HG03064 (cell line): ENCODE measurements around the gene TAPT1.
"Not testable (repeated sequence)": the region's sequence is repeated elsewhere in the genome, so short reads cannot be mapped to it uniquely, and the experiment has no call there.

Experiments
- ATAC-seq: cut with Tn5 transposase; IDR thresholded peaks from one replicate; pipeline ENCODE4 v1.9.1; 2021; ENCODE audit warnings: low read depth; ENCODE audit not compliant: unreplicated experiment

The TAPT1 gene

DNA sequence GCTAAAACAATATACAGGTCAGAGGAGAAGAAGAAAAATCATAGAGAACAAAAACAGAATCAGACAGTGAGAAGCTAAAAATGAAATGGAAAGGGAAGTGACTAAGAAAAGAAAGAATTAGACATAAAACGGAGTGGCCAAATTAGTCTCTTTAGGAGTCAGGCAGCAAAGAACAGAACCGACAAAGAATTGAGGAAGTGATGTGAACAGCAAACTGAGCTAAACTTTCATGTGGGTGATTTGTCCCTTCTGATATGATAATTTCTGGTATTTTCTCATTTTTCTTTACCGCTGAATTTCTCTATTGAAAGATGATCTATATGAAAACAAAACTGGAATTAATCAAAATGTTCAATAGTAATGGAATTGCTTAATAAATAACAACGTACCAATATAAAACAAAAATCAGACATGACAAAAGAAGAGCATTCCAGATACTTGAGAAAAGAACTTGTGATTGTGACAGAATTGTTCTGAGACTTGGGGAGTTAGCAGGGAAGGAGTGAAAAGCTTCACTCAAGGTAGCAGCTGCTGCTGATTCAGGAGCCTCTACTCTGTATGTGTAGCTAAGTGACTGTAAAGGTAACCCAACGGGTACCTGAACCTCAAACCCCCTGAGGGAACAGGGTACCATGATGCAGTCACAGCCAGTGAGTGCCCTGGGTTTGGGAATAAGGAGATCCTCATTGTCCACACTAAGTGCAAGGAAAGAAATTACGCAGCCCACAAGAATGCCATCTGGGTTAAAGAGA, 8.8 kb downstream of the TAPT1 start:
- peak; percentile 83 for ATAC-seq

DNA sequence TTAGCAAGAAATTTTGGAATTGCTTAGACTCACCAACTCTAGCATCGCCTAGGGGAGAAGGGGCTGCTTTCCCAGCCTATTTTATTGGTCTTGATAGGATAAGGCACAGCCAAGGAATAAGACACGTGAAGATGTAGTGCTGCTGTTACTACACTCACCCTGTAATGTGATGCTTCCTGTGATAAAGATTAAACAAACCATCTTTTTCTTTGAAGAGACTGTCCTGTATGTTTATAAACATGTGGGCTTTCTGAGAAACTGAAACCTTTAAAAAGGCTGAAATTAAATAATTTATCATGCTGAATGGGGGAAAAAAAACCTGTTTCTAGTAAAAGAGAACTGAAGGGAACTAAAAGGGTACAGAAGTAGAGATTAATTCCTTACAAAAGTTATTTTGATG, 13.2 kb downstream of the TAPT1 start:
- no peak for ATAC-seq

DNA sequence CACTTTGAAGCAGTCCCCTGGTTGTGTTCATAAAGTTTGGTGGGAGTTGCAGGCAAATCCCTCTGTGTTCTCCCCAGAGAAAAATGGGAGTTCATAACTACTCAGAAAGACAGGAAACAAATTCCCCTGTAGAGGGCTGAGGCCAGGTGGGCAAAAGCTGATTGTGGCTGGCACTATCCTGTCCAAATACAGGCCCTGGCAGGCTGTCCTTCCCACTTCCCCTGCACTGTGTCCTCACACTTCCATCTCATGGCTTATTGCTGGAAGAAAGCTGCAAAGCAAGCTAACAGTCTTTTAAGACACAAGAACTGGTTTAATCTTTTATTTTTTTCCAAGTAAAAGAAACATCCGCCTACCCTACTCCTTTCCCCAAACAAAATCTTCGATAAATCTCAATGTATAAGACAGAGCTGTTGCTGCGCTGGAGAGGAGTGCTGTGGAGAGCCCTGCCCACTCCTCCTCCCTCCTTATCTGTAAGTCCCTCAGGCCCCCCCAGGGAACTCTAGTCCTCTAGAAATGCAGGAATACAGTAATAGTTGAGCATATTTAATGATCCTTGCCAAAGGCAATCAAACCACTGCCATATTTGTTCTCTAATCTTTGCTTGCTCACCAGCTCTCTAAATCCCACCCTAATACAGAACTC, 14.0 kb downstream of the TAPT1 start:
- no peak for ATAC-seq

DNA sequence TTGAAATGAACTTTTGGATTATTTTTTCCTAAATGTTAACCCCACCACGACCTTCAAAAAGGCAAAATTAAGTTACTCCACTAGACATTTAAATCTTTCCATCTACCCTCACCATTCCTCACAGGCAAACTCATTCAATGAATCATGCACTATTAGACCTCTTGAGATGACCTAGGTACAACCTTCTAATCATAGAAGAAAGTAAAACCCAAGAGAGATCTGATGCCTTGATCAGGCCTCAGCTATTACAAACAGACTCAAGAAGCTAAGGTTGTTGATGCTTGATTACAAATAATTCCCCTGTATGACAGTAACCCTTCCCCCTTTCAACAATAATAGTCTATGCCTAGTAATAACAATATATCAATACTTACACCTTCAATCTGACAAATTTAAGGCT, 18.9 kb downstream of the TAPT1 start:
- ATAC-seq, result no peak

DNA sequence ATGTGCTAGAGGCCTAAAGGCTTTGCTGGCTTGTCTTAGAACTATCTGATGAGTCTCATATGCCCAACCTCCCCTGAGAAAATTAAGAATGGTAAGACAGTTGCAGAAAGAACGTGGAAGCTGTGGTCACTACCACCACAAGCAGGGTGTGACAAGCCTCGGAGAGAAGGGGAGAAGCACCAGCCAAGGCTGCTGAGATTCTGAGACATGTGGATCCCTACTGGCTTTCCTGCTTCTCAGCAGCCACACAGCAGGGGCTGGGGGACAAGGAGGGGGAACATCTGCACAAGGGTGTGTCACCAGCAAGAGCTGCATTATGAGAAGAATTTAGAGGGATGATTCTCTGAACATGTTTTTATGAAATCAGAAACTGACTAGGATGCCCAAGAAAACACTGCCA, 19.4 kb downstream of the TAPT1 start:
- no peak for ATAC-seq

DNA sequence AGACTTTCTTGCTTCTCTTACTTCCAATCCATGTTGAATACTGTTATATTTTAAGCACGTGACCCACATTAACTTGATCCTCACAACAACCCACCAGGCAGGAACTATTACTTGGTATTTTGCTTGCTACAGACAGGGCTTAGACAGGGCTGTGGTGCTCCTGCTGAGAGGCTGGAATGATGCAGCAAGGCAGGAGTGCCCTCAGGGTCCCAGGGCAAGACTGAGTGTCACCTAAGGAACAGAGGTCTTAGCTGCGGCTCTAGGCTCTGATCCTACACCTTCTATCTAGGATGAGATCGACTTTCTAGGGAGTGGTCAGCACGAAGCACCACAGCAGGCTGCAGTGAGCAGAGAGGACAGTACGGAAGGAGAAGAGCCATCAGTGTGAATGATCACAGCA, 20.0 kb downstream of the TAPT1 start:
- no peak for ATAC-seq

DNA sequence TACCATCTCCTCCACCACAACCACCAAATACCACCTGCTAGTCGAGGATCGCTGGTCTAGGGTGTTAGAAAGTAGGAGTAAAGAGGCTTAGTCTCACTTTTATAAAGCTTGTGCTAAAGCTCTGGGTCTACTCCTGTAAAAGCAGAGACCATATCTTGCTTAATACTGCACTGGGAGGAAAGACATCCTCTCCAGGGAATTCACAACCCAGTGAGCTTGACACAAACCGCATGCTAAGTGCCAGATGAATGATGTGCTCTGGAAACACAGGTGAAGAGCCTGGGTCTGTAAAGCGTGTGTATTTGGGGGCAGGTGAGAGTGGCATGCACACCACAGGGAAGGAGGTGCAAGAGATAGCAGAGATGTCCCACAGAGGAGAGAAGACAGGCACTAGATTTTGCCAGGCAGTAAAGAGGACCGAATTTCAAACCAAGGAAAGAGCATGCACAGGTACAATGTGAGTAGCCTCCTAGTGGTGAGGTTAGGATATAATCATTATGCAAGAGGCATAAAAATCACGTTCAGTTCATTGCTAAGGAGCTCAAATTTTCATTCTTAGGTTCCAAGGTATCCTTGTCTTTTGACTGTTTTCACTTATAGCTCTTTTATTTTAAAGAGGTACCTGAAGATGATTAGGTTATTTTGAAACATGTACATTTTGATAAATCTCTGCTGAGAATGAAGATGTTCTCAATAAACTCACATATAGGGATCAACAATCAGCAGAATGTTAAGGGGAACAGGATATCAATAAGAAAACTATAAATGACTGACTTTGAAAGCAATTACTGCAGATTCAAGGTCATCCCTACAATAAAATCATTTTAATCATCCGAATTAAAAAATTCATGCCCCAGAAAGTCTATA, 20.7 kb downstream of the TAPT1 start:
- peak; percentile 71 for ATAC-seq

DNA sequence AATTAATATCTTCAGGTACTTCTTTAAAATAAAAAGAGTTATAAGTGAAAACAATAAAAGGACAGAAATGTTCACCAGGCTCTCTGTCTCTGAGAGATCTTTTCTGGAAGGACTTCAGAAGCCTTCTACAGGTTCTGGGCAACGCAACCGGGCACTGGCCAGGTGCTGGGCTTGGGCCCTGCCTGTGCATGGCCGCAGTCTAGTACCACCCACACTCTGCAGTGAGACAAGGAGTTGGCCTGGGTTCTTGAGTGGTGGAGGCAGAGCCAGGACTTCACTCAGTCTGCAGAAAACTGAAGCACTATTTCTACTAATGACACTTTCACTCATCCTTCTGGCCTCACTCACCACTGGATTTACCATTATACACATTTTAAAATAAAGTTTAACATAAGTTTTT, 21.8 kb downstream of the TAPT1 start:
- ATAC-seq, result no peak

DNA sequence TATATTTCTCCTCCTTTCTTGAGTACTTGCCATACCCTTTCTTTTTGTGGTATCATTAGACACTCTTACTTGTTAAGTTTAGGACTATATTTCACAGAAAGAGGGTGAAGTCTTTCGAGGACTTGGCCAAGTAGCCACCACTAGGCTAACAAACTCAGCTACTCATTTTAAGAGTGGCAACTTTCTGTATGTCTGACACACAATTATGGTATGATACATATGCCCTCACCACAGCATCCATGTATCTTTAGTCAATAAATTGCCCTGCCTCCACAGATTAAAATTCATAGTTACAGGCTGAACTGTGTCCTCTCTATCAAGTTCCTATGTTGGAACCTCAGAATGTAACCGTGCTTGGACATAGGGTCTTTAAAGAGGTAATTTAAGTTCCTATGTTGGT, 23.2 kb downstream of the TAPT1 start:
- ATAC-seq, result no peak

DNA sequence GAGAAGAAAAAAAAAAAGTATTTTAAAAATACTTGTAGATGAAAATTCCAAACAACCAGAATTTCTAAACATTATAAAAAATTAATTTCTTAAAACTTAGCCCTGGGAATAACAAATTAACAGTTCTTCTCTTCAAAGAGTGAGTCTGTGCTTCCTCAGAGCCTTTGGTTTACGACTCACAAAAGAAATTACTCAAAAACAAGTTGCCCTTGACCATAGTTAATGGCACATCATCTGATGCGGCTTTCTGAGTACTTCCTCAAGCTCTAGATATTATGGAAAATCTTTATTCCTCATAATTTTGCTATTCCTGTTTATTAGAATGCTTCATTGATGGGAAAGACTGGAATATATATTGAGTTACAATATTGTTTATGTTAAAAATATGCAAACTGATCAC, 23.7 kb downstream of the TAPT1 start:
- no peak for ATAC-seq

DNA sequence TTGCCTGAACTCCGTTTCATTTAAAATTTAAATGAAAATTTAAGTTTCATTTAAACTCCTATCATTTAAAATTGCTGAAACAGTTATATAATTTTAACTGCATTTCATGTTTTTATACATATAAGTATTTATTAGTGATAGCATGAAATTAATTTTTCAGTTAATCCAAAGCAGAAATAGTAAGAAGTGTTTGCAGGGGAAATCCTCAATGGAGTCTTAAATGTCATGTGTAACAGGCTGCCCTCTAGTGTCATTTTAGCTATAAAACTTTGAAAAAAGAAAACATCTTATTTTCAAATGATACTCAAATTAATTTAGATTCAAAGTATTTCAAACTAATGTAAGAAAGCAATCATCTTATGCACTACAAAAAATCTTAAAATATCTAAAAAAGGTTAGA, 27.2 kb downstream of the TAPT1 start:
- no peak for ATAC-seq

DNA sequence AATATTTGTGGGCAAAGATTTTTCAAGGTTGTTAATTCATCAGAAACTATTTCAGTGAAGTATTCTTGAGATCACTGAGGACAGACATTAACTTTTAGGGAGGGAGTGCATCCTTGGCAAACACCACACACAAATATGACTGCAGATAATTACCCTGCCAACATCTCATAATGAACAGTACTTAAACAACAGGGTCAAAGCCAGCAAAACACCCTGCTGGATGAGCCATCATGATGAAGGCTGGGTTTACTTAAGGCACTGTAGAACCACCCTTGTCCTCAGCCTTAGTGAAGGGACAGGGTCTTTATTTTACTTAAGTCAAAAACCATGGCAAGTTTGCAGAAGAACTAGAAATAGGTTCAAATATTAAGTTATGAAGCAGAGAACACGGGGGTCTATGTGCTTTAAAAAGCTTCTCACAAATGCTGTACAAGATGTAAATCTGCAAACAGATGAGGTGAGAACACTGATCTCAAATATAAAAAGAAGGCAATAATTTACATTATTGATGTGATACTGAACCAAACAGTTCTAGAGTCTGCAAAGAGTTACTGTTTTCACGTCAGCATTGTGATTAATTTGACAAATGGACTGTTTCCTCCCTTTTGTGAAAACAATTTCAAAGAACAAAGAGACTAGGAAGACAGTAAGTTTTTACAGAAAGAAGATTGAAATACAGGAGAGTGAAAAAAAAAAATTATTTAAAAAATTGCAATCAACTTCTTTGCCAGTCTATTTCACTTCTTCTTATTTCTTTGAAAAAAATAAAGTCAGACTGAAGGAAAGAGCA, 28.2 kb downstream of the TAPT1 start:
- ATAC-seq, result no peak

DNA sequence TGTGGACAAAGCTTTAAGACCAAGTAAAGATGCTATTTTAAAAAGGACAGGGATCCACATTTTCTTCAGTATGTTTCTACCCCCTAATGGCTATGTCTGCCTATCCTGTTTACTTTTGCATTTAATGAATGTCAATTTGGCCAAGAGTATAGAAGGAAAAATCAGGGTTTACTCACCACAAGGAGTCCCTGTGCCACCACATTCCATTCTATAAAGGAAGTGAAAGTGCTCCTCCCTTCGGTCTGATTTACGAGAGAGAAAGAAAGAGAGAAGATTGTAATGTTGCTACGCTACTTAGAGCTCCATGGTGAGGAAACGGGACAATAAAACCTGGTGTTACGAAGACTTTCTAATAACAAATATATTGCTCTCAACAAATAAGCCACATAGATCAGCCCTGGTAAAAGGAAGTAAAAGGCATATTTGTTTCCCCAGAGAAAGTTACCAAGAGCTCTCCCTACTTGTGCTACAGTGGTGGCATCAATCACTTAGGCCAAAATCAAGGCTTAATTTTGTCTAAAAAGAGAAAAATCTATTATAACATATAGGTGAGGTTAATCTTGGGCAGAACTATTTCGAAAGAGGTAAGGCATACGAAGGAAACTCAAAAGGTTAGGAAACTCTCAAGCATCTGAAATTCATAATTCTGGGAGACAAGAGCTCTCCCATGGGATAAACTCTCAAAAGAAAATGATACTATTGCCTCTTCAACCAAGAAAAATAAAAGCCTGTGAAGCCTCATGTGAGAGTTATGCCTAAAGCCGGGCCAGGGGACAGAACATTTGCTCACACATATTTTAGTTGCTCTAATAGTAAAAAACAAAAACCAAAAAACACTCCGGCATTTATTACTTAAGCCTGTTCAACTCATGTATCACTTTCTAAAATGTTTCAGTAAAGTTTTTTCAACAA, 29.5 kb downstream of the TAPT1 start:
- no peak for ATAC-seq

DNA sequence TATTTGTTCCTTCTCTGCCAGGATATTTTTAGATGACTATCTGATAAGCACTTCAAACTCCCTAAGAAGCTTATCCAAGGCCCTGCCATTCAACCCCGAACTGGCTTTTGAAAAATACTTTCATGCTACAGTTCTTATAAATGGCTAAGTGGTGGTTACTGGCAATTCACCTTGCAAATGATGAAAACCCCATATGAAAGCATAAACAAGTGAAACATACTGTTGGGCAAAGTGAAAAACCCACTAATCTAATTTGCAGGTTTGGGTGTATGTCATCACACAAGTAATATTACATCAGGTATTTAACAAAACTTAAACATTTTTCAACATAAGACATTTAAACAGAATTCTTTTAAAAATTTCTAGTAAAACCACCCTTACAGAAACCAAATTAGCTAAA, 31.1 kb downstream of the TAPT1 start:
- ATAC-seq, result no peak

DNA sequence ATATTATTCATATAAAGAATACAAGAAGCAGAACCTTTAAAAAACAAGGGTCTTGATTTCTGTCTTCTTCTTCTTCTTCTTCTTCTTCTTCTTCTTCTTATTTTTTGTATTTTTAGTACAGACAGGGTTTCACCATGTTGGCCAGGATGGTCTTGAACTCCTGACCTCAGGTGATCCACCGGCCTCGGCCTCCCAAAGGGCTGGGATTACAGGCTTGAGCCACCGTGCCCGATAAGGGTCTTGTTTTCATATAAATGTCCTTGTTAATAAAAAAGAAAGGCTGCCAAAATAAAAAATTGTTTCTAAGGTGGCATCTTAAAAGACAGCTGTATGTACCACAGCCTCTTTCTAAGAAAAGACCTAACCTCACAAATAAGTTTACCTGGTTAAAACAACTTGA, 31.5 kb downstream of the TAPT1 start:
- not testable (repeated sequence) for ATAC-seq

DNA sequence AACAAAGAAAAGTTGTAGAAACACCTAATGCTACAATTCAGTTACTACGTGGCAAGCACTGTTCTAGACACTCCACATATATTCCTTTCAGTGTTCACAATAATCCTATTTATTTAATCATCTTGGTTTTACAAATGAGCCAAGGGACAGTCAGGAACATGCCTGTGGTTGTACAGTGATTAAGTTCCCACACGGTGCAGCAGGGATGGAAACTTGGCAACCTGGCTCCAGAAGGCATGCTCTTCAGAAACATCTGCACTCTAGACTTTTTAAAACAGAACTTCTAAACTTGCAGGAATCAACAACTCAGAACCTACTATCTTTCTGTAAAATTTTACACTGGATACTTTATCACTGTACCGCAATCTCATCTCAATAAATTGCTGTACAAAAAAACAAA, 32.1 kb downstream of the TAPT1 start:
- no peak for ATAC-seq

DNA sequence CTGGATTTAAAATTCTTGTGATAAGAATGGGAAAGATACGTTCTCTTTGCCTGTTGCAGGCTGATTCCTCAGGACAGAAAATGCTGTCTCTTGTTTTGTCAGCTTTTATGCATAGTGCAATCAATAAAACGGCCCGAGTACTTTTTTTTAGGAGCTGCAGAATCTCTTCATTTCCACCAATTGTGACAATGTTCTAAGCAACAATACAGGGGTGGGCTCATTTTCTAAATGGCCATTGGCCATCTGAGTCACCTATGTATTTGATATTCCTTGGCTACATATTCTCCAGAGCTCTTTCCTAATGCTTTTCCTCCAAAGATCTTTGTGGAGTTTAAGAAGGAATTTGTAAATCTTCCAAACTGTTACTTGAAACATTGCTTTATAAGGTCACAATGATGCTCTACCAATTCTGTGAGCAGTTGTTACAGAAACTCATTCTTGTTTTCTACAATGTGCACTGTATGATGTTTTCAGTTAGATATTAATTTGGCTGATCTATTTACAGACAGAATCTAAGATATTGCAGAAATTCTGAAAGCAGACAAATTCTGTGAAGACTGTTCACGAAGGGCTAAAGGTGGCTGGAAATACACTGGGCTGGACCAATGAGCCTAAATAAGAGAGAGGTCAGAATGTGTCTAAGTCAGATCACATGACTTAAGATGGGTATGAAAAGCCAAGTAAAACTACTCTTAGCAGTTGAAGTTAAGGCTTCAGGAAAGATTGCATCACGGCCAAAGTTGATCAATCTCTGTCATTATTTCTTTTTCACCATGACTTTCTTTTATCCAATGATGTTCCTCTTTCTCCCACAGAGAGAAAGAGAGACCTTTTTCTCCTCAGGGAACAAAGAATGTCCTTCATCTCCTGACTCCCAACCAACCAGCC, 33.4 kb downstream of the TAPT1 start:
- ATAC-seq, result no peak

DNA sequence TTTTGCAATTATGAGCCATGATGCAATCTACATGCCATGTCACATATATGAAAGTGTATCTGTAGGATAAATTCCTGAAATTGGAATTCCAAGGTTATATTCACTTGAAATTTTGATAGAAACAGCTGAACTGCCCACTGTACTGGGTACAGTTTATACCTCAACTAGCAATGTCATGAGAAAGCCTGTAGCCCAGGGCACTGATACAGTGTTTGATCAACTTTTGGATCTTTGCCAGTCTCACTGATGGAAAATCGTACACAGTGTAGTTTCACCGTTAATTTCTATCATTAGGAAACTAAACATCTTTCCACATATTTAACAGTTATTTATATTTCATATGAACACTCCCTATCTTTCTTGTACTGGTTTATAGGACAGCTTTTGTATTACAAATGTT, 34.2 kb downstream of the TAPT1 start:
- ATAC-seq, result no peak

DNA sequence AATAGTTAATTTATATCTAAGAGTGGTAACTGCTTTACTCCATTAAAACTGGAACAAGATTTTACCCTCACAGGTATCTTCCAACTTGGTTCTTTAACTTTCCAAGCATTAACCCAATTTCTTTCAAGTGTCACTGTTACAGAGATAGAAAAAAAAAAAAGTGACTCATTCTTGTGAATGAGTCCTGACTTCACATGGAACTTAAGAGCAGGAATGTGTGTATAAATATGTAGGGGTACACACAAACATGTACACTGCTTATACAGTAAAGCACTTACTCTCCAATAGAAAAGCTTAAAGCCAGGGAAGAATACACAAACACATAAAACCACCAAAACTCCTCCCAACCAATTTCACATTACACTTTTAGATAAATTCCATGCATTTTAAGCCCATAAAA, 38.8 kb downstream of the TAPT1 start:
- ATAC-seq, result no peak
